SK-N-MC (cell line): ENCODE data around the gene TSPAN4.

ENCODE experiments used
- EZH2 ChIP-seq: fragments of 200-600 bp; sonication (generic); IDR thresholded peaks from one replicate; pipeline ENCODE4 v1.6.1; 2017; ENCODE audit warnings: antibody characterized with exemption
- FOXP2 ChIP-seq: optimal IDR thresholded peaks from 2 replicates; pipeline ENCODE3; 2011; ENCODE audit warnings: mild to moderate bottlenecking, moderate library complexity; ENCODE audit not compliant: insufficient read depth; ENCODE audit errors: extremely low read length, control extremely low read depth
- POLR2AphosphoS5 ChIP-seq: IDR thresholded peaks from 2 replicates; pipeline ENCODE4 v1.6.1; 2012; ENCODE audit warnings: mild to moderate bottlenecking, low read depth, low read length, borderline replicate concordance

GRCh38 chr11:862696-863022, 20.0 kb downstream of the TSPAN4 start:
- no peak for TF ChIP-seq EZH2
- TF ChIP-seq POLR2AphosphoS5, result no peak
- no peak for TF ChIP-seq FOXP2
